22Rv1 (cell line): ENCODE results near the gene IL13.

Experiments used
- CTCF ChIP-seq: fragments of 450-650 bp; IDR thresholded peaks from 2 replicates; pipeline ENCODE4 v1.5.1; 2017; ENCODE audit warnings: mild to moderate bottlenecking
- ZFX ChIP-seq: fragments of 450-650 bp; IDR thresholded peaks from 2 replicates; pipeline ENCODE4 v1.6.1; 2017; ENCODE audit warnings: antibody characterized with exemption, borderline replicate concordance

GRCh38 chr5:132679717-132680380 is 21.9 kb downstream of the IL13 start:
- TF ChIP-seq CTCF (no peak), ZFX (no peak)
